Measurements from ENCODE around the gene CERKL.

The CERKL gene

DNA sequence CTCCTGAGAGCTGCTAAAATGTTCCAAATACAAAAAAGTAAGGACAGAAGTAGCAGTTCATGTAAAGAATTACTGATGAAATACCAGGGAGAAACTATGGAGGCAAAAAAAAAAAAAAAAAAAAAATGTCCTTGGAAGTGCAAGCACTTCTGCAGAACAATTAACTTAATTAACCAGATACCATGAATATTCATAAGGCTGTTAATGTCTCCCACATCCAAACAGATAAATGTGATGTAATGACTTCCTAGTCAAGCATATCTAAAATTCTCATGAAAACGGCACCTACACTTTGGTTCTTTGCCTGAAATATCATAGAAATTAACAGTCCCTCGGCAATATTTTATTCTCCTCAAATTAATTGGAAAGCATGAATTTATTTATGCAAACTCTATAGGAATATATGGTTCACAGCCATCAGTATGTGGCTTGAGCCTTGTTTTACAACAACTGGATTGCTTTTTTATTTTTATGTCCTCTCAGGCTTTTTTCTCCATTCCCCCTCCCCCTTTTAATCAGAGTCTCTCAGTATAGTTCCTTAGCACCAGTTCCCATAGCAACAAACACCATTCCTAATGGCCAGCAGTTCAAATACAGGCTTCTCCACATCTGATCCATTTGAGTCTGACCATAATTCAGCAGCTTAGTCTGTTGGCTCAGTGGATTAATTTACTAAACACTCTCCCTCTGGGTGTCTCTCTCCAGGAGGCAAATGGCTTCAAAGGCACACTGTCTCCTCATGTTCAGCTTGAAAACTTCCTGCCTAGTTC lies 102.7 kb downstream of the CERKL start:
- TF ChIP-seq, protein P1, sequence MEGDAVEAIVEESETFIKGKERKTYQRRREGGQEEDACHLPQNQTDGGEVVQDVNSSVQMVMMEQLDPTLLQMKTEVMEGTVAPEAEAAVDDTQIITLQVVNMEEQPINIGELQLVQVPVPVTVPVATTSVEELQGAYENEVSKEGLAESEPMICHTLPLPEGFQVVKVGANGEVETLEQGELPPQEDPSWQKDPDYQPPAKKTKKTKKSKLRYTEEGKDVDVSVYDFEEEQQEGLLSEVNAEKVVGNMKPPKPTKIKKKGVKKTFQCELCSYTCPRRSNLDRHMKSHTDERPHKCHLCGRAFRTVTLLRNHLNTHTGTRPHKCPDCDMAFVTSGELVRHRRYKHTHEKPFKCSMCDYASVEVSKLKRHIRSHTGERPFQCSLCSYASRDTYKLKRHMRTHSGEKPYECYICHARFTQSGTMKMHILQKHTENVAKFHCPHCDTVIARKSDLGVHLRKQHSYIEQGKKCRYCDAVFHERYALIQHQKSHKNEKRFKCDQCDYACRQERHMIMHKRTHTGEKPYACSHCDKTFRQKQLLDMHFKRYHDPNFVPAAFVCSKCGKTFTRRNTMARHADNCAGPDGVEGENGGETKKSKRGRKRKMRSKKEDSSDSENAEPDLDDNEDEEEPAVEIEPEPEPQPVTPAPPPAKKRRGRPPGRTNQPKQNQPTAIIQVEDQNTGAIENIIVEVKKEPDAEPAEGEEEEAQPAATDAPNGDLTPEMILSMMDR (IDR thresholded peaks at IDR 0.05; ENCODE audit: low read depth, low read length, missing control alignments), result no peak

DNA sequence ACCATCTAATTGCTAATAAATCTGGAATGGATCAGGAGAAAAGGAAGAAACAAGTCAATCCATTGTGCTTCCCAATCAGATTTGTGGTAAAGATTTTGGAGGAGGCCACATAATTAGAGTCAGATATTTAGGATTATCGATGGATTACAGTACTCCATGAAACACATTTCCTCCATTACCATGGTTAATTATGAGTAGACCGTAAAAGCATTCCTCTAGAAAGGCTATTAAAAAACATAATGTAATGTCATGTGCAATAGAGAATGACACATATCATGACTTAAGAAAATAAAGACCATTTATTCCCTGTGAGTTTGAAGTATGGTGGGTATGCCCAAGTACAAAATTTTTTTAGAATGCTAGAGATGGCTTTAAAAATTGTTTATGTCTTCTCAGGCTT lies 103.7 kb downstream of the CERKL start:
- no peak overlapping the region for H3K4me3 ChIP-seq (ENCODE audit: low read depth, low read length)
- DNase-seq (ENCODE audit: low read depth), result no peak
- in situ Hi-C loops (cut with HindIII; ENCODE audit: low sequenced_read_pairs), result no loop called here
- TF ChIP-seq, protein P1 (IDR thresholded peaks at IDR 0.05; ENCODE audit: low read depth, low read length, missing control alignments), result no peak

More for the DNA sequence above, 102.7 kb downstream of the CERKL start:
- in situ Hi-C loops (cut with HindIII; ENCODE audit: low sequenced_read_pairs), result no loop called here
- no peak for DNase-seq (ENCODE audit: low read depth)
- H3K4me3 ChIP-seq (ENCODE audit: low read depth, low read length), result no peak overlapping the region

DNA sequence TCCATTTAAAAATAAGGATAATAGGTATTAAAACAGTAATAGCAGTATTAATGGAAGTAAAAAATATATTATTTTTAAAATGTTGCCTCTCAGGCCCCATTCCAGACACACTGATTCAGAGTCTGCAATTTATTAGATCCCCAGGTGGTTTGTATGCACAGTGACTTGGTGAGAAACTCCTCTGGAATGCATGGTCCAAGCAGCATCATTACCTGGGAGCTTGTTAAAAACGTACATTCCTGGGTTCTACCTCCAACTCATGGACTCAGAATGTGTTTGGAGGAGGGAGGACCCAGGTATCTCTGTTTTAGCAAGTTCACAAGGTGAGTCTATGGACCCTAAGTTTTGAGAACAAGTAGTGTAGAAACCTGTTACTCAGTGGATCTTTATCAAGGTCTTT lies 104.1 kb downstream of the CERKL start:
- in situ Hi-C loops (cut with HindIII; ENCODE audit: low sequenced_read_pairs), result no loop called here

DNA sequence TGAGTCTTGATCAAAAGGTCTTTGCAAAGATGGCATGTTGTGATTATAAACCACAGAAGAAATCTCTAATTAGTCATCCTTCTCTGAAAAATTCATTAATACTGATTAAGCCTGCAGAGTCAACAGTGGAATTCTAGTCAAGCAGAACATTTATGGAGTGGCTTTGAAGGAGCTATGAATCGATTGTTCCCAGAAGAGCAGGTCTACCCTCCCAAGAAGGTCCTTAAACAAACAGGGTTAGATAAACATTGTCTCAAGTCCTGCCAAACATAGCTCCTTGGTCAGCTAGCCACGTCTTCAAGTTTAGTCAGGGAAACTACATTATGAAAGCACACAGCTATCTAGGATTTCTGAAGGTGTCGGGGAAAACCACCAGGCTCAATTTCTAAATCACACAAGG lies 110.8 kb downstream of the CERKL start:
- TF ChIP-seq, protein P1 (IDR thresholded peaks at IDR 0.05; ENCODE audit: low read depth, low read length, missing control alignments), result no peak
- DNase-seq (ENCODE audit: low read depth), result peak; percentile 1
- H3K4me3 ChIP-seq (ENCODE audit: low read depth, low read length), result no peak overlapping the region
- in situ Hi-C loops (cut with HindIII; ENCODE audit: low sequenced_read_pairs), result no loop called here

More for the DNA sequence above, 104.1 kb downstream of the CERKL start:
- H3K4me3 ChIP-seq (ENCODE audit: low read depth, low read length), result no peak overlapping the region
- TF ChIP-seq, protein P1 (IDR thresholded peaks at IDR 0.05; ENCODE audit: low read depth, low read length, missing control alignments), result no peak
- no peak for DNase-seq (ENCODE audit: low read depth)

GRCh38 chr2:181542170-181542569 lies 114.7 kb downstream of the CERKL start:
- TF ChIP-seq, protein P1 (IDR thresholded peaks at IDR 0.05; ENCODE audit: low read depth, low read length, missing control alignments), result no peak
- in situ Hi-C loops (cut with HindIII; ENCODE audit: low sequenced_read_pairs), result no loop called here
- H3K4me3 ChIP-seq (ENCODE audit: low read depth, low read length), result no peak overlapping the region
- no peak for DNase-seq (ENCODE audit: low read depth)

- no peak for DNase-seq (ENCODE audit: low read depth)
- H3K4me3 ChIP-seq (ENCODE audit: low read depth, low read length), result no peak overlapping the region
- in situ Hi-C loops (cut with HindIII; ENCODE audit: low sequenced_read_pairs), result no loop called here
- TF ChIP-seq, protein P1 (IDR thresholded peaks at IDR 0.05; ENCODE audit: low read depth, low read length, missing control alignments), result no peak
Observed at GRCh38 chr2:181540421-181540820, 116.5 kb downstream of the CERKL start.
